ENCODE measurements around the gene BABAM2. TPM values are rescaled to one million over a fixed set of nuclear protein-coding genes. Genes with fewer than 3 reads are reported as not detected.

Gene BABAM2
- total and polyA plus RNA-seq, 10 of the 15 experiments (the other 5 are each of a cell fraction or from before 2014, with no cell fraction given) = 30.7 to 59.9 (median 44.5) TPM

DNA sequence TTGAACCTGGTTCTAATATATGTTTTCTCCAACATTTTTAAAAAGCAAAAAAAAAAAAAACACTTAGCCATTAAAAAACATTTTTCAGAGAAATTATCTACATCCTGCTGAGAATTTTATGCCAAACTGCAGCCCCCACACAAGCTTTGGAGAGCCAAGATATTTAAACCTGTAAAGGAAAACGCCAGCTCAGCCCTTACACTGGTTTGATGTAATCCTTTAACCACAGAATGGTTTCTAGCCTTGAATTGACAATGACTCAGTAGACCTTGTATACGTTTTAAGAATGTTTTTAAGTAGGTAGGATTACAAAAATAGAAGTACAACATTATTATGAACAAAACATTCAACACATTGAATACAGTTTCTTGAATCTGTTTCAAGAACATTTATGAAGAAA, 113.6 kb downstream of the BABAM2 start:
- Histone ChIP-seq H4K20me1 (ENCODE audit: control insufficient read depth, insufficient read depth) (no peaks in the 10 kb centered on the region), H2AFZ (ENCODE audit: control insufficient read depth, low read depth, low read length) (no peak overlapping the region), H3K27me3 (replicated peaks in 1 of 2; ENCODE audit: control insufficient read depth in 2 of 2, insufficient read depth in 2 of 2, low read length in 1 of 2) (no peaks in the 10 kb centered on the region), H3K79me2 (ENCODE audit: control insufficient read depth, insufficient read depth, low read length) (no peaks in the 10 kb centered on the region), H3K27ac (ENCODE audit: control insufficient read depth, insufficient read depth) (no peak overlapping the region), H3K4me1 (ENCODE audit: control insufficient read depth, insufficient read depth, low read length) (no peaks in the 10 kb centered on the region), H3K4me2 (ENCODE audit: control insufficient read depth, insufficient read depth) (no peak overlapping the region), H3K9me3 (replicated peaks; ENCODE audit: control insufficient read depth, insufficient read depth, low read length) (no peaks in the 10 kb centered on the region), H3K36me3 (ENCODE audit: control insufficient read depth in 2 of 2, insufficient read depth in 2 of 2, low read length in 1 of 2) (no peaks in the 10 kb centered on the region), H3K4me3 (no peak overlapping the region), H3K9ac (ENCODE audit: control insufficient read depth, insufficient read depth, low read length) (no peak overlapping the region)
- TF ChIP-seq RUNX3 (IDR thresholded peaks at IDR 0.05; ENCODE audit: low read length) = peak; percentile 34; the same call in 1 of the 2 replicates
- TF ChIP-seq CREM (IDR thresholded peaks at IDR 0.05; ENCODE audit: low read depth) = no peak
- ChIA-PET CTCF (interaction anchor here (0.8 to 1.3 kb wide), 2 partner anchors 7 to 10 kb away, joined by 3 to 4 read pairs; no protein-coding TSS in a partner anchor), SMC1A (ENCODE audit: uncharacterized antibody, unreplicated experiment) (interaction anchor here (0.6 to 4.1 kb wide), 4 partner anchors 10 to 117 kb away, joined by 3 to 13 read pairs (median 3); no protein-coding TSS in a partner anchor), RAD21 (ENCODE audit: unreplicated experiment) (no interaction called here), POLR2A (no interaction called here)
- no TSS peak for BruUV-seq (replicated peaks)
- DNase-seq (ENCODE audit: low read depth, low spot score) = no peak
- FAIRE-seq = no peak
- ATAC-seq = 0 out of 3 replicates have a peak, but pooled peaks have one; percentile 21
- 4% methylated on average over 2 of the region's 2 CpGs for WGBS (ENCODE audit: insufficient coverage, insufficient replicate concordance, low lambda C conversion rate, missing lambda C conversion rate)
- intact Hi-C loops (cut with micrococcal nuclease; ENCODE audit: unreplicated experiment) = no loop called here
- in situ Hi-C loops (cut with MboI) = no loop called here

DNA sequence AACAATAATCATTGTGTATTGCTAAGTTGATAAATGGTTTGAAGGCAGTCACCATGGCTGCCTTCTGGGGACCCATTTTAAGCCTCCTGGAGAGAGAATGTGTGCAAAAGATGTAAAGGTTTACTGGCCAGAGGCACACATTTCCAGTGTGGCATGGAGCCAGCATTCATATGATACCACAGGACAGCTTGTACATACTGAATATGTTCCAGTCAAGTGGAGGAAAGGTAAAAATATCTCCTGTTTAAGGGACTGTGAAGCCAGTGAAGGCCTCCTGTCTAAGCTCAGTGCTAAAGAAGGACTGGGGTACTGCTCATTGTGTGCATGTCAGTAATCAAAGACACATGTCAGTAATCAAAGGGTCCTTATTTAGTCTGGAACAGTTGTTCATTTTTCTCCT, 119.2 kb downstream of the BABAM2 start:
- no peak overlapping the region for H3K4me3 ChIP-seq
- no TSS peak for BruUV-seq (replicated peaks)
- no peaks in the 10 kb centered on the region for H3K27me3 ChIP-seq (replicated peaks in 1 of 2; ENCODE audit: control insufficient read depth in 2 of 2, insufficient read depth in 2 of 2, low read length in 1 of 2)
- no peaks in the 10 kb centered on the region for H3K79me2 ChIP-seq (ENCODE audit: control insufficient read depth, insufficient read depth, low read length)
- CTCF ChIA-PET = no interaction called here
- intact Hi-C loops (cut with micrococcal nuclease; ENCODE audit: unreplicated experiment) = no loop called here
- in situ Hi-C loops (cut with MboI) = no loop called here
- H3K27ac ChIP-seq (ENCODE audit: control insufficient read depth, insufficient read depth) = no peak overlapping the region
- no peak overlapping the region for H3K4me2 ChIP-seq (ENCODE audit: control insufficient read depth, insufficient read depth)
- DNase-seq (ENCODE audit: low read depth, low spot score) (no peak), FAIRE-seq (no peak), ATAC-seq (no peak)
- H3K36me3 ChIP-seq (ENCODE audit: control insufficient read depth in 2 of 2, insufficient read depth in 2 of 2, low read length in 1 of 2) = no peaks in the 10 kb centered on the region
- SMC1A ChIA-PET (ENCODE audit: uncharacterized antibody, unreplicated experiment) = no interaction called here
- H3K9ac ChIP-seq (ENCODE audit: control insufficient read depth, insufficient read depth, low read length) = no peak overlapping the region
- no peaks in the 10 kb centered on the region for H3K4me1 ChIP-seq (ENCODE audit: control insufficient read depth, insufficient read depth, low read length)
- TF ChIP-seq SRF (IDR thresholded peaks at IDR 0.05; ENCODE audit: low read depth in 2 of 2, low read length in 2 of 2) = no peak
- TF ChIP-seq ZNF384 (IDR thresholded peaks at IDR 0.05; ENCODE audit: borderline replicate concordance, low read depth, low read length) = no peak
- TF ChIP-seq JUNB (IDR thresholded peaks at IDR 0.05) = no peak
- no peak for TF ChIP-seq IRF4 (IDR thresholded peaks at IDR 0.05; ENCODE audit: low read depth, low read length)
- POLR2A ChIA-PET = no interaction called here
- RAD21 ChIA-PET (ENCODE audit: unreplicated experiment) = no interaction called here
- H4K20me1 ChIP-seq (ENCODE audit: control insufficient read depth, insufficient read depth) = no peaks in the 10 kb centered on the region
- H2AFZ ChIP-seq (ENCODE audit: control insufficient read depth, low read depth, low read length) = no peak overlapping the region
- H3K9me3 ChIP-seq (replicated peaks; ENCODE audit: control insufficient read depth, insufficient read depth, low read length) = no peaks in the 10 kb centered on the region
